Upper lobe of right lung (tissue), 1 donor: Measurements from ENCODE around the gene EXD3. TPM values are rescaled to one million over a fixed set of nuclear protein-coding genes. Genes with fewer than 3 reads are reported as not detected.

ENCODE experiments used
- ATAC-seq: fragments of 200-7000 bp; cut with Tn5 transposase; one replicate; pipeline ENCODE4 v1.9.1; 2020; ENCODE audit warnings: mild to moderate bottlenecking, moderate library complexity
- DNase-seq: peaks from one replicate; pipeline ENCODE4 v3.0.0-alpha.2; 2020
- H3K27ac ChIP-seq: fragments of 200-600 bp; one replicate; pipeline ENCODE4 v1.8.0; 2022
- H3K27me3 ChIP-seq: fragments of 200-600 bp; one replicate; pipeline ENCODE4 v1.8.0; 2022; ENCODE audit warnings: mild to moderate bottlenecking
- H3K36me3 ChIP-seq: fragments of 200-600 bp; one replicate; pipeline ENCODE4 v1.8.0; 2022
- H3K4me1 ChIP-seq: fragments of 200-600 bp; one replicate; pipeline ENCODE4 v1.8.0; 2022
- H3K4me3 ChIP-seq: fragments of 200-600 bp; one replicate; pipeline ENCODE4 v1.8.0; 2022; ENCODE audit warnings: mild to moderate bottlenecking
- H3K9me3 ChIP-seq: fragments of 200-600 bp; one replicate; pipeline ENCODE4 v1.8.0; 2022
- CTCF ChIP-seq: fragments of 200-600 bp; IDR thresholded peaks from one replicate; pipeline ENCODE4 v1.8.0; 2022; ENCODE audit warnings: antibody characterized with exemption
- intact Hi-C: fragments of 100-400 bp; cut with DNase I; formaldehyde crosslinking; loops from one replicate; pipeline ENCODE4 v1.11.0; 2022
- total RNA-seq: library from RNA; stranded (reverse); fragmentation: NEBNext Ultra II Directional; extraction: Animal tissue kit (Norgen Biotek cat#: 25700); gene quantifications from one replicate; pipeline ENCODE4 v1.2.1, GENCODE V29; 2021
- donor health status: DM: no; HTN: yes; CAD: no; lungs with severe emphysema.

EXD3 gene
- total RNA-seq, 1 donor from 2014 or later: 27.3 TPM

DNA sequence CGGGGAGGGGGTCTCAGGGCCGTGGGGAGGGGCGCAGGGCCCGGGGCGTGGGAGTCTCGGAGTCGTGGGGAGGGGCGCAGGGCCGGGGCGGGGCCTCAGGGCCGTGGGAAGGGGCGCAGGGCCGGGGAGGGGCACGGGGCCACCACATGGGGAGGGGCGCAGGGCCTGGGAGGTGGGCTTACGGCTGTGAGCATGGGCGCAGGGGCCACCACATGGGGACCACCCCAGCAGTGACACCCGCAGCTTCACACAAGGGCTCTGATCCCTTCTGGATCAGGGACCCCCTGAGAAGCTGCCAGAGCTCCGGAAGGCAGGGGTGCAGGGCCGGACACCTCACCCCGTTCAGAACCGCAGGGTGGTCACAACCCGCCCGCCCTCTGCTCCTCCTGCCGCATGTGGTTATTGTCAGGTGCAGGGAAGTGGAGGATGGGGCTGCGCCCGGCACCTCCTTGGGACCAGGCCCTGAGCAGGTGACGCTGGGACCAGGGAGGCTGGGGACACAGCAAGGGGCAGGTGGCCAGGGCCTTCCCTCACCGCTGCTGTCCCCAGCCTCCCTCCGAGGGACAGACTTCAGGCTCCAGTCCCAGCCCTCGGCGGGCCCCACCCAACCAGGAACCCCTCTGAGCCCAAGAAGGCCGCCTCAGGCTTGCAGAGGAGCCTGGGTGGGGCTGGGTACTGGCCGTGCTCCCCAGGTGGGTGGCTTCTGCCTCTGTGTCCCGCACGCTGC lies 53.7 kb downstream of the EXD3 start:
- no peaks in the 10 kb centered on the region for H3K9me3 ChIP-seq
- intact Hi-C loops: no loop called here
- ATAC-seq (no peak), DNase-seq (no peak)
- H3K4me1 ChIP-seq: no peaks in the 10 kb centered on the region
- no peak for TF ChIP-seq CTCF
- no peaks in the 10 kb centered on the region for H3K36me3 ChIP-seq
- no peak overlapping the region for H3K27ac ChIP-seq
- no peak overlapping the region for H3K4me3 ChIP-seq
- no peaks in the 10 kb centered on the region for H3K27me3 ChIP-seq

DNA sequence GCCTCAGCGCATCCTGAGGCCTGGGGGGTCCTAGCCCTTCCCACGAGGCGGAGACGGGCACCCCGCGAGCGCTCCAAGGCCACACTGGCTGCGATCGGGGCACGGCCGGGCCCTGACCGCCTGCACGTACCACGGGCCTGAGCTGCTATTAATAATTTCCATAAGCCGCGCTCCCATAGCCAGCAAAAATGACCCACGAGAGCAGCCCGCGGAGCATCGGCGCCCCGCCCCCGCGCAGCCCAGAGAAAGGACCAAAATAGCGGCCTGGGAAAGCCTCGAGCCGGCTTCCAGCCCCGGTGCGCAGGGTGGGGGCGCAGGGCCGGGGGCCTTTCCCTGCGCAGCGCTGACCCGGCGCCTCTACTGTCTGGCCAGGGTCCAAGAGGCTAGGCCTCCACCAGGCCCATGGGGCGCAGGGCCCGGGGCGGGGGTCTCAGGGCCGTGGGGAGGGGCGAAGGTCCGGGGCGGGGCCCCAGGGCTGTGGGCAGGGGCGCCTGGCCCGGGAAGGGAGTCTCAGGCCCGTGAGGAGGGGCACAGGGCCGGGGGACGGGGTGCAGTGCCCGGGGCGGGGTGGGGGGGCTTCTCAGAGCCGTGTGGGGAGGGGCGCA lies 54.4 kb downstream of the EXD3 start:
- no peaks in the 10 kb centered on the region for H3K4me1 ChIP-seq
- no peak for TF ChIP-seq CTCF
- no peaks in the 10 kb centered on the region for H3K36me3 ChIP-seq
- no peak overlapping the region for H3K4me3 ChIP-seq
- no peaks in the 10 kb centered on the region for H3K9me3 ChIP-seq
- H3K27me3 ChIP-seq: no peaks in the 10 kb centered on the region
- no peak for DNase-seq
- intact Hi-C loops: no loop called here
- ATAC-seq: no peak
- H3K27ac ChIP-seq: no peak overlapping the region

DNA sequence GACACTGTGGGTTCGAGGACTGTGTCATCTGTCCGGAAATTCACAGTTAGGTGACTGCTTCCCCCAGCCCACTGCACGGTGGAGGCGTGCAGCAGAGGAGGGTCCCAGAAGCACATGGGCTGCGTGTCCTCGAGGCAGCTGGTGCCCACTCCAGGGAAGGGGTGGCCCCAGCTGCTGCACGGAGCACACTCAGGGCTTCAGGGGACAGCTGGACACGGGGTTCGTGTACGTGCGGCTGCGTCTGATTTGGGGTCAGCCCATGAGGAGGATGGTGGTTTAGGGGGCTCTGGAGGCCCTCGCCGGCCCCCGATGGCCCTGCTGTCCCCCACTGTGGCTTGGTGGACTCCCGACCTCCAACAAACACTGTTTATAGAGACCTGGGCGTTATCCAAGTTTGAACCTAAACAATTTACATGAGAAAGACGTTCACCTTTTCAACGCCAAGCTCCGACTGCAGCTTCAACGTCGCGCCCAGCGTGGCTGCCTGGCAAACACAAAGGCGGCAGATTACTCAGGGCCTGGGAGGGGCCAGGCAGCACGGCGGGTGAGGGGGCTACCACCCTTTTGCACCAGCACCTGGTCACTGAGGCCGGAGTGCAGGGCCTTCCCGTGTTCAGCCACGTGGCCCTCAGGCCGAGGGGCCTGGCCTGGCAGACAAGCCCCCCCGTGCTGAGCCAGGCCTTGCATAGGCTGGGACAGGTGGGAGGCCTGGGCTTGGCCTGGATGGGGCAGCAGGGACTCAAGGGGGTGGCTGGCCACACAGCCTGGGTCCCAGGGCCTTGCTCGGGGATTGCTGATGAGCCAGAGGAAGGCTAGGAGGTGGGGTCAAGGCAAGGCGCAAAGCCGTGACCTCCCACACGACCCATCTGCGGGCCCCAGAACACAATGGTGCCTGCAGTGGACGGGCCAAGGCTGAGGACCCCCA lies 55.2 kb downstream of the EXD3 start:
- no peak for ATAC-seq
- H3K27me3 ChIP-seq: no peaks in the 10 kb centered on the region
- no peaks in the 10 kb centered on the region for H3K4me1 ChIP-seq
- TF ChIP-seq CTCF: no peak
- intact Hi-C loops: no loop called here
- no peak overlapping the region for H3K27ac ChIP-seq
- H3K4me3 ChIP-seq: no peak overlapping the region
- no peaks in the 10 kb centered on the region for H3K36me3 ChIP-seq
- H3K9me3 ChIP-seq: no peaks in the 10 kb centered on the region
- DNase-seq: no peak

- no peak overlapping the region for H3K4me3 ChIP-seq
- TF ChIP-seq CTCF: no peak
- DNase-seq: no peak
Measured at GRCh38 chr9:137366891-137367381, 56.0 kb downstream of the EXD3 start.

DNA sequence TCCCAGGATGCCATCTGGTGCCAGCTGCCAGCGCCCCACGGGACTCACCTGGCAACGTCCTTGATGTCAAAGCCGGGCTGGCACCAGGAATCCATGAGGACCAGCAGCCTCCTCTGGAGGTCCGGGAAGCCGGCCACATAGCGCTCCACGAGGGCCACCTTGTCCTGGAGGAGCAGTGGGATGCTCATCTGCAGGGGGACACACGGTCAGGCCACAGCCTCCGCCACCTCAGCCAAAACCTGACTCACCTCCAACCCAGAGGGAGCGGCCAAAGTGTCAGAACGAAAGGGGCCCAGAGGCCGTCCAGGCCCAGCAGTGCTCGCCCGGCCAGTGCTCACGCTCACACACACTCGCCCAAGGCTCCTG lies 56.5 kb downstream of the EXD3 start:
- TF ChIP-seq CTCF: no peak
- Histone ChIP-seq H3K9me3 (no peaks in the 10 kb centered on the region), H3K27me3 (no peaks in the 10 kb centered on the region), H3K4me3 (no peak overlapping the region), H3K36me3 (no peaks in the 10 kb centered on the region), H3K27ac (no peak overlapping the region), H3K4me1 (no peaks in the 10 kb centered on the region)
- intact Hi-C loops: no loop called here
- no peak for DNase-seq
- ATAC-seq: no peak

More at GRCh38 chr9:137366891-137367381, 56.0 kb downstream of the EXD3 start:
- Histone ChIP-seq H3K36me3 (no peaks in the 10 kb centered on the region), H3K27me3 (no peaks in the 10 kb centered on the region), H3K9me3 (no peaks in the 10 kb centered on the region), H3K4me1 (no peaks in the 10 kb centered on the region), H3K27ac (no peak overlapping the region)
- intact Hi-C loops: no loop called here
- ATAC-seq: no peak
